ENCODE measurements around the gene CRMP1. TPM values are rescaled to one million over a fixed set of nuclear protein-coding genes. Genes with fewer than 3 reads are reported as not detected.

CRMP1 gene
- total RNA-seq, 1 experiment from 2014 or later = not detected

DNA sequence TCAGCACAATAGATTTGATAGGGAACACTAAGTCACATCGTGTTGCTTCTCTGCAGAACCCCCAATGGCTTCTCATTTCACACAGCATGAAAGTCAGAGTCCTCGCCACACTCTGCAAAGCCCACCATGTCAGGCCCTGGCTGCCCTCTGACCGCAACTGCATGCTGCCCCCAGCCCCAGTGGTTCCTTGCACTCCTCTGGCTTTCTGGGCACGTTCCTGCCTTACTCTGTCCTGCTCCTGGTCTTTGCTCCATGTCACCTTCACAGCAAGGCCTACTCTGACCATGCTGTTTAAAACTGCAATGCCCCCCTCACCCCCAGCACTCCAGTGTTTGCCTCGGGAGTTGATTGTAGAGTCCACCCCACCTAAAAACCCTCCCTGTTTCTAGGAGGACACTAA is 103.7 kb downstream of the CRMP1 start:
- Histone ChIP-seq H3K36me3 (ENCODE audit: low read depth) (no peaks in the 10 kb centered on the region), H3K4me2 (no peak overlapping the region), H4K20me1 (ENCODE audit: insufficient read depth) (no peaks in the 10 kb centered on the region), H3K4me1 (replicated peaks; ENCODE audit: insufficient read depth) (peaks cover 9% of the 10 kb centered on the region), H3K27ac (no peak overlapping the region), H3K79me2 (ENCODE audit: low read depth) (no peaks in the 10 kb centered on the region), H3K4me3 (no peak overlapping the region), H3K9me2 (ENCODE audit: insufficient read depth) (no peaks in the 10 kb centered on the region), H3K27me3 (ENCODE audit: insufficient read depth, low read depth) (no peaks in the 10 kb centered on the region), H2AFZ (no peak overlapping the region), H3F3A (ENCODE audit: insufficient read depth, low read depth) (peaks cover 6% of the 10 kb centered on the region; the same call in 1 of the 2 replicates), H3K9me3 (ENCODE audit: insufficient read depth, low read depth) (no peaks in the 10 kb centered on the region)
- ChIA-PET POLR2A (ENCODE audit: unreplicated experiment) (no interaction called here), CTCF (no interaction called here)
- DNase-seq = no peak
- TF ChIP-seq, protein P1, sequence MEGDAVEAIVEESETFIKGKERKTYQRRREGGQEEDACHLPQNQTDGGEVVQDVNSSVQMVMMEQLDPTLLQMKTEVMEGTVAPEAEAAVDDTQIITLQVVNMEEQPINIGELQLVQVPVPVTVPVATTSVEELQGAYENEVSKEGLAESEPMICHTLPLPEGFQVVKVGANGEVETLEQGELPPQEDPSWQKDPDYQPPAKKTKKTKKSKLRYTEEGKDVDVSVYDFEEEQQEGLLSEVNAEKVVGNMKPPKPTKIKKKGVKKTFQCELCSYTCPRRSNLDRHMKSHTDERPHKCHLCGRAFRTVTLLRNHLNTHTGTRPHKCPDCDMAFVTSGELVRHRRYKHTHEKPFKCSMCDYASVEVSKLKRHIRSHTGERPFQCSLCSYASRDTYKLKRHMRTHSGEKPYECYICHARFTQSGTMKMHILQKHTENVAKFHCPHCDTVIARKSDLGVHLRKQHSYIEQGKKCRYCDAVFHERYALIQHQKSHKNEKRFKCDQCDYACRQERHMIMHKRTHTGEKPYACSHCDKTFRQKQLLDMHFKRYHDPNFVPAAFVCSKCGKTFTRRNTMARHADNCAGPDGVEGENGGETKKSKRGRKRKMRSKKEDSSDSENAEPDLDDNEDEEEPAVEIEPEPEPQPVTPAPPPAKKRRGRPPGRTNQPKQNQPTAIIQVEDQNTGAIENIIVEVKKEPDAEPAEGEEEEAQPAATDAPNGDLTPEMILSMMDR (conservative IDR thresholded peaks at IDR 0.05) = no peak
- TF ChIP-seq EZH2 (IDR thresholded peaks at IDR 0.05; ENCODE audit: low read depth) = no peak
- BruUV-seq (replicated peaks) = no TSS peak
- intact Hi-C loops (cut with micrococcal nuclease; ENCODE audit: unreplicated experiment) = no loop called here

GRCh38 chr4:5788144-5788543 is 104.7 kb downstream of the CRMP1 start:
- no TSS peak for BruUV-seq (replicated peaks)
- Histone ChIP-seq H3K27me3 (ENCODE audit: insufficient read depth, low read depth) (no peaks in the 10 kb centered on the region), H3K36me3 (ENCODE audit: low read depth) (no peaks in the 10 kb centered on the region), H3K9me2 (ENCODE audit: insufficient read depth) (no peaks in the 10 kb centered on the region), H4K20me1 (ENCODE audit: insufficient read depth) (no peaks in the 10 kb centered on the region), H3K4me2 (no peak overlapping the region), H2AFZ (no peak overlapping the region), H3K27ac (no peak overlapping the region), H3F3A (ENCODE audit: insufficient read depth, low read depth) (peaks cover 6% of the 10 kb centered on the region; the same call in 1 of the 2 replicates), H3K9me3 (ENCODE audit: insufficient read depth, low read depth) (no peaks in the 10 kb centered on the region), H3K4me3 (no peak overlapping the region), H3K79me2 (ENCODE audit: low read depth) (no peaks in the 10 kb centered on the region), H3K4me1 (replicated peaks; ENCODE audit: insufficient read depth) (peaks cover 9% of the 10 kb centered on the region)
- no peak for DNase-seq
- TF ChIP-seq, protein P1 (conservative IDR thresholded peaks at IDR 0.05) = no peak
- TF ChIP-seq EZH2 (IDR thresholded peaks at IDR 0.05; ENCODE audit: low read depth) = no peak
- ChIA-PET CTCF (no interaction called here), POLR2A (ENCODE audit: unreplicated experiment) (no interaction called here)
- intact Hi-C loops (cut with micrococcal nuclease; ENCODE audit: unreplicated experiment) = no loop called here

DNA sequence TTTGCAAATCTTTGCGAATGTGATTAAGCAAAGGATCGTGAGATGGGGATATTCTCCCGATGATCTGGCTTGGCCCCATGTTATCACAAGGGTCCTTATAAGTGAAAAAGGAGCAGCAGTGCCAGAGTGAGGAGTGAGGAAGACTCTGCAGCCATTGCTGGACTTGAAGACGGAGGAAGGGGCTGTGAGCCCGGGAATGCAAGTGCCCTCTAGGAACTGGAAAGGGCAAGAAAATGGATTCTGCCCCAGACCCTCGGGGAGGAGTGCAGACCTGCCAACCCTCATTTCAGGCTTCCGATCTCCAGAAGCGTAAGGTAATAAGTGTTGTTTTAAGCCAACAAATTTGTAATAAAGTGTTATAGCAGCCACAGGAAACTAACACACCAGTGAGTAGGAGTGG is 105.6 kb downstream of the CRMP1 start:
- no TSS peak for BruUV-seq (replicated peaks)
- H3K4me3 ChIP-seq = no peak overlapping the region
- ChIA-PET POLR2A (ENCODE audit: unreplicated experiment) (interaction anchor here (0.5 kb wide), 1 partner anchor 39 kb away, joined by 5 read pairs; no protein-coding TSS in a partner anchor), CTCF (no interaction called here)
- H3K27ac ChIP-seq = no peak overlapping the region
- H3K4me2 ChIP-seq = no peak overlapping the region
- H3K36me3 ChIP-seq (ENCODE audit: low read depth) = no peaks in the 10 kb centered on the region
- H3K79me2 ChIP-seq (ENCODE audit: low read depth) = no peaks in the 10 kb centered on the region
- TF ChIP-seq, protein P1 (conservative IDR thresholded peaks at IDR 0.05) = no peak
- no peak for TF ChIP-seq EZH2 (IDR thresholded peaks at IDR 0.05; ENCODE audit: low read depth)
- H4K20me1 ChIP-seq (ENCODE audit: insufficient read depth) = no peaks in the 10 kb centered on the region
- H3K27me3 ChIP-seq (ENCODE audit: insufficient read depth, low read depth) = no peaks in the 10 kb centered on the region
- peaks cover 9% of the 10 kb centered on the region for H3K4me1 ChIP-seq (replicated peaks; ENCODE audit: insufficient read depth)
- no peak for DNase-seq
- peaks cover 6% of the 10 kb centered on the region; the same call in 1 of the 2 replicates for H3F3A ChIP-seq (ENCODE audit: insufficient read depth, low read depth)
- no peaks in the 10 kb centered on the region for H3K9me2 ChIP-seq (ENCODE audit: insufficient read depth)
- H3K9me3 ChIP-seq (ENCODE audit: insufficient read depth, low read depth) = no peaks in the 10 kb centered on the region
- intact Hi-C loops (cut with micrococcal nuclease; ENCODE audit: unreplicated experiment) = no loop called here
- no peak overlapping the region for H2AFZ ChIP-seq

All from PC-9 (cell line).